Fibroblast of lung (primary cell): Measurements from ENCODE around the gene GGCX. TPM values are rescaled to one million over a fixed set of nuclear protein-coding genes. Genes with fewer than 3 reads are reported as not detected.
"Not testable (repeated sequence)": the region's sequence is repeated elsewhere in the genome, so short reads cannot be mapped to it uniquely, and the experiment has no call there.

Experiments used
- DNase-seq, 2 donors: peaks; one replicate each; pipeline versions ENCODE4 v3.0.0 to v3.0.0-alpha.2; 2010; ENCODE audit warnings: low read depth in 2 of 2
- H2AFZ ChIP-seq: 2 replicates; pipeline ENCODE4 v1.5.1; 2012; ENCODE audit warnings: low read length, control low read depth, inconsistent platforms
- H3K27ac ChIP-seq: 2 replicates; pipeline ENCODE4 v1.5.1; 2011; ENCODE audit warnings: low read length, control low read depth; ENCODE audit not compliant: insufficient read depth
- H3K27me3 ChIP-seq: 2 replicates; pipeline ENCODE4 v1.5.1; 2011; ENCODE audit warnings: mild to moderate bottlenecking, low read length; ENCODE audit not compliant: control insufficient read depth, insufficient read depth
- H3K36me3 ChIP-seq: 2 replicates; pipeline ENCODE4 v1.5.1; 2011; ENCODE audit warnings: low read length; ENCODE audit not compliant: control insufficient read depth, insufficient read depth
- H3K4me1 ChIP-seq: 2 replicates; pipeline ENCODE4 v1.5.1; 2011; ENCODE audit warnings: low read length; ENCODE audit not compliant: control insufficient read depth, insufficient read depth; ENCODE audit errors: extremely low read depth
- H3K4me2 ChIP-seq: 2 replicates; pipeline ENCODE4 v1.5.1; 2011; ENCODE audit warnings: low read length, control low read depth; ENCODE audit not compliant: insufficient read depth; ENCODE audit errors: extremely low read depth
- H3K4me3 ChIP-seq, 4 experiments: fragments of 200-600 bp in 1 of 4; sonication (generic) in 1 of 4; replicated peaks in 1 of 4; 2 replicates each; pipeline ENCODE4 v1.5.1; 2011 to 2016; ENCODE audit warnings: low read length in 4 of 4, low read depth in 3 of 4, mild to moderate bottlenecking in 3 of 4, control low read depth in 2 of 4, inconsistent platforms in 1 of 4, mixed read lengths in 1 of 4; ENCODE audit not compliant: insufficient read depth in 1 of 4; ENCODE audit errors: control extremely low read depth in 1 of 4
- H3K79me2 ChIP-seq: 2 replicates; pipeline ENCODE4 v1.5.1; 2012; ENCODE audit warnings: mild to moderate bottlenecking, low read length, inconsistent platforms; ENCODE audit not compliant: control insufficient read depth, insufficient read depth
- H3K9ac ChIP-seq: 2 replicates; pipeline ENCODE4 v1.5.1; 2011; ENCODE audit warnings: mild to moderate bottlenecking, low read length, control low read depth; ENCODE audit not compliant: insufficient read depth
- H3K9me3 ChIP-seq: 2 replicates; pipeline ENCODE4 v1.5.1; 2012; ENCODE audit warnings: low read depth, low read length; ENCODE audit not compliant: control insufficient read depth, insufficient read depth
- H4K20me1 ChIP-seq: 2 replicates; pipeline ENCODE4 v1.5.1; 2011; ENCODE audit warnings: low read length; ENCODE audit not compliant: control insufficient read depth, insufficient read depth; ENCODE audit errors: extremely low read depth
- EZH2 ChIP-seq: IDR thresholded peaks from 2 replicates; pipeline ENCODE4 v1.5.1; 2012; ENCODE audit warnings: low read length, control low read depth, mild to moderate bottlenecking; ENCODE audit errors: missing control alignments
- polyA plus RNA-seq, 2 donors: library from polyadenylated mRNA; depleted of rRNA in 1 of 2; stranded (reverse) in 1 of 2; unstranded in 1 of 2; fragments of >200 nt; gene quantifications; 2 replicates each; pipeline ENCODE4 v1.2.1, GENCODE V29; 2011 to 2012; ENCODE audit warnings: missing spikeins in 1 of 2
- total RNA-seq: library from RNA; depleted of rRNA; stranded (reverse); fragments of >200 nt; gene quantifications from 2 replicates; pipeline ENCODE4 v1.2.1, GENCODE V29; 2014
- TF ChIP-seq, protein P1 (sequence below), 2 donors: IDR thresholded peaks in 1 of 2; conservative IDR thresholded peaks in 1 of 2; 1 replicate in 1 of 2; 2 replicates in 1 of 2; pipeline ENCODE4 v1.5.1; 2011 to 2012; ENCODE audit warnings: low read length in 2 of 2, control low read depth in 1 of 2, inconsistent platforms in 1 of 2, low read depth in 1 of 2, mild to moderate bottlenecking in 1 of 2

GGCX gene
- total and polyA plus RNA-seq, 2 donors (not counting 1 experiment from before 2014, with no cell fraction given), result 34.4 to 46.1 TPM

DNA sequence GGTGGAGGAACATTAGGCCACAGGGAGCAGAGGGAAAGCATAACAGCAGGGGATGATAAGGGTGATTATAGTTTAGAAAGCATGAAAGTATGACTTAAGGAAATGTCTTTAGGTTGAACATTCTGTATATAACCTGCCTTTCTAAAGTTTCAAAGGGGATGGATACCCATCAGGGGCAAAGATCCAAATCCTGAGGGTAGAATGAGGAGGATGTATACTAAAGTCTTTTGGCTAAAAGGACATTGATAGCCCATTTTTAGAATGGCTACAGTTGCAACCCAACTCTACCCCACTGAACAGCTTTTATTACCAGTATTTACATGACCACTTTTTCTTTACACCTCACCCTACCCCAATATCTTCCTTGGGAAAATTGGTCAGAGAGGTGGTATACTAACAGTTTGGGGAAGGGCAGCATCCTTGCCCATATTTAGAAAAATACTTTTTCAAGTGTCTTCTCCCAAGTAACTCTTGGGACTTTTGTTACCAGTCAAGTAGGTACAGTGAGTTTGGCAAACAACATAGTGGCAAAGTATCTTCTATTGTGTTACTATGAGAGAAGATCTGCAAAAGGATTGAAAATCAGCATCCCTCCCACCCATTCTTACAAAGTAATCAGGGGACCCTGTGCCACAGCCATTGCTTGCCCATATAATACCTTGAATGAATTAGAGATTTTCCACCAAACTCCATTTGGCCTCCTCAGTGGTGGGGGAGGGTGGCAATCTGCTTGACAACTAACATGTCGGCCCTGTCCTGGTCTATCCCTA lies 14.0 kb downstream of the GGCX start:
- Histone ChIP-seq H3K4me1 (peaks cover 17% of the 10 kb centered on the region), H3K27me3 (no peaks in the 10 kb centered on the region), H3K4me2 (no peak overlapping the region), H3K4me3 (no peak overlapping the region), H3K36me3 (peaks cover 13% of the 10 kb centered on the region), H3K27ac (no peak overlapping the region), H3K9me3 (no peaks in the 10 kb centered on the region), H2AFZ (no peak overlapping the region), H3K79me2 (peaks cover 10% of the 10 kb centered on the region), H3K9ac (no peak overlapping the region), H4K20me1 (peaks cover 2% of the 10 kb centered on the region)
- DNase-seq, result peak in 1 of 2 donors; percentile 45
- TF ChIP-seq, protein P1, sequence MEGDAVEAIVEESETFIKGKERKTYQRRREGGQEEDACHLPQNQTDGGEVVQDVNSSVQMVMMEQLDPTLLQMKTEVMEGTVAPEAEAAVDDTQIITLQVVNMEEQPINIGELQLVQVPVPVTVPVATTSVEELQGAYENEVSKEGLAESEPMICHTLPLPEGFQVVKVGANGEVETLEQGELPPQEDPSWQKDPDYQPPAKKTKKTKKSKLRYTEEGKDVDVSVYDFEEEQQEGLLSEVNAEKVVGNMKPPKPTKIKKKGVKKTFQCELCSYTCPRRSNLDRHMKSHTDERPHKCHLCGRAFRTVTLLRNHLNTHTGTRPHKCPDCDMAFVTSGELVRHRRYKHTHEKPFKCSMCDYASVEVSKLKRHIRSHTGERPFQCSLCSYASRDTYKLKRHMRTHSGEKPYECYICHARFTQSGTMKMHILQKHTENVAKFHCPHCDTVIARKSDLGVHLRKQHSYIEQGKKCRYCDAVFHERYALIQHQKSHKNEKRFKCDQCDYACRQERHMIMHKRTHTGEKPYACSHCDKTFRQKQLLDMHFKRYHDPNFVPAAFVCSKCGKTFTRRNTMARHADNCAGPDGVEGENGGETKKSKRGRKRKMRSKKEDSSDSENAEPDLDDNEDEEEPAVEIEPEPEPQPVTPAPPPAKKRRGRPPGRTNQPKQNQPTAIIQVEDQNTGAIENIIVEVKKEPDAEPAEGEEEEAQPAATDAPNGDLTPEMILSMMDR (conservative IDR thresholded peaks at IDR 0.05 in 1 of 2, IDR thresholded peaks at IDR 0.05 in 1 of 2; ENCODE audit: low read depth in 1 of 2, low read length in 2 of 2), result no peak
- TF ChIP-seq EZH2, result no peak

DNA sequence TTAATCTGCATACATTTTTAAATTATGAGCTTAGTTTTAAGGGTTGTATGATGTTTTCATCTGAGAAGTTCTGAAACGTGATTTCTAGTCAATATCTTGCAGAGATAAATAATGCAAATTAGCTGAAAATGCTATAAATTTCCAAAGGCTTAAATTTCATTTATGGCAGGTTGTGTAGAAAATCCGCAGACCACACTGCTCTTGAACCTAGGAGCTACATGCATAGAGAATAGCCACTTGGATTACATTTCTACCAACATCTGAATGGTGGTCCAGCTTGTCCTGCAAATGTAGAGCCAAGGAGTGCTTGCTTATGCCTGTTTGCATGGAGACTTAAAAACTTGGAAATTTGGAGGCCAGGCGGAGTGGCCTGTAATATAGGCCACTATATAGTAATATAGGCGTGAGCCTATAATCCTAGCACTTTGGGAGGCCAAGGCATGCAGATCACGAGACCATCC lies 15.5 kb downstream of the GGCX start:
- H3K36me3 ChIP-seq, result peaks cover 16% of the 10 kb centered on the region
- peak in 1 of 2 donors; percentile 27 for DNase-seq
- H3K9me3 ChIP-seq, result no peaks in the 10 kb centered on the region
- no peak overlapping the region for H3K9ac ChIP-seq
- H3K4me1 ChIP-seq, result peaks cover 22% of the 10 kb centered on the region
- TF ChIP-seq, protein P1 (conservative IDR thresholded peaks at IDR 0.05 in 1 of 2, IDR thresholded peaks at IDR 0.05 in 1 of 2; ENCODE audit: low read depth in 1 of 2, low read length in 2 of 2), result no peak
- no peak for TF ChIP-seq EZH2
- H3K79me2 ChIP-seq, result peaks cover 25% of the 10 kb centered on the region
- no peak overlapping the region for H3K4me2 ChIP-seq
- H3K27ac ChIP-seq, result no peak overlapping the region
- no peak overlapping the region for H3K4me3 ChIP-seq
- H3K27me3 ChIP-seq, result no peaks in the 10 kb centered on the region
- peaks cover 6% of the 10 kb centered on the region for H4K20me1 ChIP-seq
- no peak overlapping the region for H2AFZ ChIP-seq

DNA sequence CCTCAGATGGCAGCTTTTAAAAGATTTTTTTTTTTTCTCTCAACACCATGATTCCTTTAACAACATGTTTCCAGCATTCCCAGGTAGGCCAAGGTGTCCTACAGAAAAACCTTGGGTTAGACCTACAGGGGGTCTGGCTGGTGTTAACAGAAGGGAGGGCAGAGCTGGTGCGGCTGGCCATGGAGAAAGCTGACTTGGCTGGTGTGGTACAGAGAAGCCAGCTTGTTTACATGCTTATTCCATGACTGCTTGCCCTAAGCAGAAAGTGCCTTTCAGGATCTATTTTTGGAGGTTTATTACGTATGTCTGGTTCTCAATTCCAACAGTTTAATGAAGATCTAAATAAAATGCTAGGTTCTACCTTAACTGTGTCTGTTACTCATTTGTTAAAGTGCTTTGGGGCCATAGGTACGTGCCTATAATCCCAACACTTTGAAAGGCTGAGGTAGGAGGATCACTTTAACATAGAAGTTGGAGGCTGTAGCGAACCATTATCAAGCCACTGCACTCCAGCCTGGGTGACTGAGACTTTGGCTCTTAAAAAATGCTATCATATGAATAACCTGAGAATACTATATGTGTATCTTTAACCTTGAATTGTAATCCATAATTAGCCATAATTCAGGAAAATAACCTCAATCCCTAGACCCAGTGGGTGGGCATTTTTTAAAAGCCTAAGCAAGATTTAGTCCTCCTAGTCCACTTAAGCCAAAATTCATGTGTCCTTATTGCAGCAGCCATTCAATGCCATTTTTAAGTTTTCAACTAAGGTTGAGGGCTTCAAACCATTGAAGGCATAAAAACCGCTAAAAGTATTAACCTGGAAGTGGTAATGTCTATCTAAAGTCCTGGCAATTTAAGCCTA lies 16.1 kb downstream of the GGCX start:
- H3K4me2 ChIP-seq, H3K4me3 ChIP-seq, H3K27me3 ChIP-seq, H2AFZ ChIP-seq, H3K9ac ChIP-seq, H3K27ac ChIP-seq, DNase-seq, H3K9me3 ChIP-seq: not testable (repeated sequence)
- Histone ChIP-seq H3K36me3 (peaks cover 16% of the 10 kb centered on the region), H4K20me1 (peaks cover 11% of the 10 kb centered on the region), H3K4me1 (peaks cover 16% of the 10 kb centered on the region), H3K79me2 (peaks cover 32% of the 10 kb centered on the region)

DNA sequence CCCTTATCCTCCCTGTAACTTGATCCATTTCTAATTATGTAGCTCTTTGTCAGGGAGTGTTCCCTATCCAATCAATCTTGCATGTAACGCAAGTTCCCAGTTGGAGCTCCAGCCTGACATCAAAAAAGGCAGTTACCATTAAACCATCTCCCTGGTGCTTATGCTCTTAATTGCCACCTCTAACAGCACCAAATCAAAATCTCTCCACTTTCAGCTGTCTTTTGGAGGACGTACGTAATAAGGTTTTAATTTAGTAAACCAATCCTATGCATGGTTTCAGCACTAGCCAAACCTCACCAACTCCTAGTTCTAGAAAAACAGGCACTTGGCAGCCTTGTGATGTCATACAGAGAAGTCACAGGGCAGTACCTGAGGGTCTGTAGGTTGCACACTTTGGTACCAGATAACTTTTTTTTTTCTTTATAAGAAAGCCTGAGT lies 17.0 kb downstream of the GGCX start:
- Histone ChIP-seq H3K4me1 (peaks cover 14% of the 10 kb centered on the region), H4K20me1 (peaks cover 13% of the 10 kb centered on the region), H3K36me3 (peaks cover 18% of the 10 kb centered on the region), H3K79me2 (peaks cover 40% of the 10 kb centered on the region)
- not testable (repeated sequence) for DNase-seq, H3K9ac ChIP-seq, H3K4me3 ChIP-seq, H3K9me3 ChIP-seq, H3K27me3 ChIP-seq, H3K27ac ChIP-seq, H2AFZ ChIP-seq, H3K4me2 ChIP-seq
